Activated effector memory CD4-positive, alpha-beta T cell treated with anti-CD3 and anti-CD28 coated beads, Interleukin-2, amount 50 U/mL, for 16 hours (primary cell): Measurements from ENCODE around the gene COX5B.
"Not testable (repeated sequence)": the region's sequence is repeated elsewhere in the genome, so short reads cannot be mapped to it uniquely, and the experiment has no call there.

Experiments used
- DNase-seq: peaks from one replicate; pipeline ENCODE4 v3.0.0-alpha.2; 2020

Gene COX5B

GRCh38 chr2:97673915-97674283 lies 28.0 kb downstream of the COX5B start:
- no peak for DNase-seq

- DNase-seq = no peak
Observed at GRCh38 chr2:97675430-97676113, 29.7 kb downstream of the COX5B start.

- DNase-seq = no peak
Observed at GRCh38 chr2:97676620-97677019, 30.8 kb downstream of the COX5B start.

GRCh38 chr2:97677480-97677879 lies 31.6 kb downstream of the COX5B start:
- DNase-seq = no peak

GRCh38 chr2:97678298-97678697 lies 32.4 kb downstream of the COX5B start:
- DNase-seq = no peak

- DNase-seq = not testable (repeated sequence)
Observed at GRCh38 chr2:97687235-97687634, 41.4 kb downstream of the COX5B start.

GRCh38 chr2:97688062-97688827 lies 42.4 kb downstream of the COX5B start:
- DNase-seq = no peak

GRCh38 chr2:97691166-97691565 lies 45.3 kb downstream of the COX5B start:
- no peak for DNase-seq

GRCh38 chr2:97693476-97693875 lies 47.6 kb downstream of the COX5B start:
- DNase-seq = no peak

- DNase-seq = no peak
Observed at GRCh38 chr2:97695744-97696143, 49.9 kb downstream of the COX5B start.

- peak; percentile 97 for DNase-seq
Observed at GRCh38 chr2:97697252-97698235, 51.7 kb downstream of the COX5B start.
